PC-9 (cell line): ENCODE data around the gene PTPRO. TPM values are rescaled to one million over a fixed set of nuclear protein-coding genes. Genes with fewer than 3 reads are reported as not detected.

ENCODE experiments used
- BruUV-seq: library from RNA; stranded (reverse); fragments of 400-500 nt; replicated peaks from 2 replicates; lab custom pipeline; 2021; lab: Mats Ljungman, UMichigan
- CTCF ChIA-PET: fragments of 300-600 bp; sonication (Branson Sonifier 250); formaldehyde crosslinking; loops from one replicate; lab custom pipeline; 2022; ENCODE audit warnings: antibody characterized with exemption; lab: Charles Lee
- POLR2A ChIA-PET: fragments of 300-600 bp; sonication (Branson Sonifier 250); formaldehyde crosslinking; loops from one replicate; lab custom pipeline; 2022; ENCODE audit warnings: antibody characterized with exemption; ENCODE audit not compliant: unreplicated experiment; lab: Charles Lee
- DNase-seq, 2 experiments: peaks; one replicate each; pipeline versions ENCODE4 v3.0.0 to v3.0.0-alpha.2; 2015 to 2022; ENCODE audit warnings: mixed read lengths in 1 of 2
- H2AFZ ChIP-seq: fragments of 200-600 bp; sonication (generic); 2 replicates; pipeline ENCODE4 v1.8.1; 2017; ENCODE audit warnings: antibody characterized with exemption
- H3F3A ChIP-seq: fragments of 200-600 bp; sonication (generic); 2 replicates; pipeline ENCODE4 v1.8.1; 2017; ENCODE audit warnings: antibody characterized with exemption, mild to moderate bottlenecking, low read depth; ENCODE audit not compliant: insufficient read depth
- H3K27ac ChIP-seq: fragments of 200-600 bp; sonication (generic); 2 replicates; pipeline ENCODE4 v1.6.1; 2016; ENCODE audit warnings: mixed run types
- H3K27me3 ChIP-seq: fragments of 200-600 bp; sonication (generic); 2 replicates; pipeline ENCODE4 v1.6.1; 2016; ENCODE audit warnings: low read depth, mixed run types; ENCODE audit not compliant: insufficient read depth
- H3K36me3 ChIP-seq: fragments of 200-600 bp; sonication (generic); 2 replicates; pipeline ENCODE4 v1.6.1; 2016; ENCODE audit warnings: low read depth, mixed run types
- H3K4me1 ChIP-seq: fragments of 200-600 bp; sonication (generic); replicated peaks from 2 replicates; pipeline ENCODE4 v1.6.1; 2016; ENCODE audit warnings: mixed run types; ENCODE audit not compliant: insufficient read depth
- H3K4me2 ChIP-seq: fragments of 200-600 bp; sonication (generic); 2 replicates; pipeline ENCODE4 v1.6.1; 2017; ENCODE audit warnings: mixed run types
- H3K4me3 ChIP-seq: fragments of 200-600 bp; sonication (generic); 2 replicates; pipeline ENCODE4 v1.6.1; 2016; ENCODE audit warnings: mixed run types
- H3K79me2 ChIP-seq: fragments of 200-600 bp; sonication (generic); 2 replicates; pipeline ENCODE4 v1.6.1; 2017; ENCODE audit warnings: low read depth, mixed run types
- H3K9me2 ChIP-seq: fragments of 200-600 bp; sonication (generic); 2 replicates; pipeline ENCODE4 v1.8.1; 2017; ENCODE audit warnings: mild to moderate bottlenecking; ENCODE audit not compliant: insufficient read depth
- H3K9me3 ChIP-seq: fragments of 200-600 bp; sonication (generic); 2 replicates; pipeline ENCODE4 v1.8.1; 2016; ENCODE audit warnings: low read depth; ENCODE audit not compliant: insufficient read depth
- H4K20me1 ChIP-seq: fragments of 200-600 bp; sonication (generic); 2 replicates; pipeline ENCODE4 v1.8.1; 2017; ENCODE audit not compliant: insufficient read depth
- EZH2 ChIP-seq: fragments of 200-600 bp; sonication (generic); IDR thresholded peaks from 2 replicates; pipeline ENCODE4 v1.8.0; 2017; ENCODE audit warnings: antibody characterized with exemption, low read depth
- intact Hi-C: fragments of 100-400 bp; cut with micrococcal nuclease; formaldehyde crosslinking; loops from one replicate; pipeline ENCODE4 v1.10.0; 2022; ENCODE audit not compliant: unreplicated experiment
- total RNA-seq: library from RNA; stranded (reverse); gene quantifications from 2 replicates; pipeline ENCODE4 v1.2.3, GENCODE V29; 2021
- TF ChIP-seq, protein P1 (sequence below): fragments of 200-600 bp; sonication (generic); conservative IDR thresholded peaks from 2 replicates; pipeline ENCODE4 v1.6.1; 2017; ENCODE audit warnings: mixed run types, antibody characterized with exemption, mild to moderate bottlenecking, moderate library complexity

PTPRO gene
- total RNA-seq, 1 experiment from 2014 or later: not detected

- Histone ChIP-seq H3K27ac (no peak overlapping the region), H3K4me2 (no peak overlapping the region), H3K9me3 (no peaks in the 10 kb centered on the region), H3K4me1 (peaks cover 21% of the 10 kb centered on the region), H2AFZ (no peak overlapping the region), H3K79me2 (no peaks in the 10 kb centered on the region), H3K36me3 (no peaks in the 10 kb centered on the region), H3K4me3 (no peak overlapping the region), H3F3A (peaks cover 8% of the 10 kb centered on the region), H4K20me1 (no peaks in the 10 kb centered on the region), H3K27me3 (no peaks in the 10 kb centered on the region), H3K9me2 (no peaks in the 10 kb centered on the region)
- intact Hi-C loops: no loop called here
- ChIA-PET CTCF (no interaction called here), POLR2A (no interaction called here)
- DNase-seq: no peak
- no peak for TF ChIP-seq EZH2
- TF ChIP-seq, protein P1, sequence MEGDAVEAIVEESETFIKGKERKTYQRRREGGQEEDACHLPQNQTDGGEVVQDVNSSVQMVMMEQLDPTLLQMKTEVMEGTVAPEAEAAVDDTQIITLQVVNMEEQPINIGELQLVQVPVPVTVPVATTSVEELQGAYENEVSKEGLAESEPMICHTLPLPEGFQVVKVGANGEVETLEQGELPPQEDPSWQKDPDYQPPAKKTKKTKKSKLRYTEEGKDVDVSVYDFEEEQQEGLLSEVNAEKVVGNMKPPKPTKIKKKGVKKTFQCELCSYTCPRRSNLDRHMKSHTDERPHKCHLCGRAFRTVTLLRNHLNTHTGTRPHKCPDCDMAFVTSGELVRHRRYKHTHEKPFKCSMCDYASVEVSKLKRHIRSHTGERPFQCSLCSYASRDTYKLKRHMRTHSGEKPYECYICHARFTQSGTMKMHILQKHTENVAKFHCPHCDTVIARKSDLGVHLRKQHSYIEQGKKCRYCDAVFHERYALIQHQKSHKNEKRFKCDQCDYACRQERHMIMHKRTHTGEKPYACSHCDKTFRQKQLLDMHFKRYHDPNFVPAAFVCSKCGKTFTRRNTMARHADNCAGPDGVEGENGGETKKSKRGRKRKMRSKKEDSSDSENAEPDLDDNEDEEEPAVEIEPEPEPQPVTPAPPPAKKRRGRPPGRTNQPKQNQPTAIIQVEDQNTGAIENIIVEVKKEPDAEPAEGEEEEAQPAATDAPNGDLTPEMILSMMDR: no peak
- BruUV-seq: no TSS peak
Observed at GRCh38 chr12:15596174-15596573, 273.9 kb downstream of the PTPRO start.

GRCh38 chr12:15597125-15597830 lies 275.0 kb downstream of the PTPRO start:
- Histone ChIP-seq H3K9me2 (no peaks in the 10 kb centered on the region), H3F3A (peaks cover 8% of the 10 kb centered on the region), H3K27ac (no peak overlapping the region), H3K27me3 (no peaks in the 10 kb centered on the region), H3K4me1 (peaks cover 26% of the 10 kb centered on the region), H3K36me3 (no peaks in the 10 kb centered on the region), H3K9me3 (no peaks in the 10 kb centered on the region), H3K4me2 (no peak overlapping the region), H3K79me2 (no peaks in the 10 kb centered on the region), H4K20me1 (no peaks in the 10 kb centered on the region), H2AFZ (no peak overlapping the region), H3K4me3 (no peak overlapping the region)
- no peak for DNase-seq
- TF ChIP-seq EZH2: no peak
- TF ChIP-seq, protein P1: no peak
- ChIA-PET CTCF (no interaction called here), POLR2A (no interaction called here)
- BruUV-seq: no TSS peak
- intact Hi-C loops: no loop called here

DNA sequence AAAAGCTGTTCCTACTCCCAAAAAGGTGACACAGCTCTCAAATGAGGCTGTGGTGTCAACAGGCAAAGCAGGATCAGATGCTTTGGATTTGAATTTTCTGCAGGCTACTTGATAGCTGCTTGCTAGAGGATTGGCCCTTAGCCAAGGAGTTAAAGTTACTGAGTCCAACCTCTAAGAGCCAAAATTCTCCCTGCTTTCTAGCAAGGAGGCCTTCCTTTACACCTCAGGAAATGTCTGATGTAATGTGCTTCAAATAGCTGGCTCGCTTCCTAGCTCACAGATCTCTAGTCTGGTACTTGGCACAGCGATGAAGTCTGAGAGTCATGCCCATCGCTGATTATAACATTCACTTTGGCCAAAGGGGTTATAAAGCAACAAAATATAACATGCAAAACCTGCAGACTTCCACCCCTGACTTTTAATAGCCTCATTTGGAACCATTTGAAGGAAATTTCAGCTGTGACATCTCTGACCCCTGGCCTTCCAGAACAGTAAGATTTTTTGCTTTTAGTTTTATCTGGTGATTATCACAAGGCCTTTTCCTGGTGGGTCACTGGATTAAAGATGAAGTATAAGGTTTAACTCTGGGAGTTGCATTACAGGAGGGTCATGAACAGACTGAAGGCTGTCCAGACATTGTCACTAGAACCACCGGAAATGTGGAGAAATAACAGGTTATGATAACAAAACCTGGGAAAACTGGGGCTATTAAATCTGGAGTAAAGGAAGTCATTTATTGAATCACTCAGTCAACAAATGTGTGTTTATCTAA lies 277.1 kb downstream of the PTPRO start:
- ChIA-PET POLR2A (interaction anchor here (0.7 to 0.8 kb wide), 2 partner anchors 154 to 190 kb away, joined by 3 to 5 read pairs; no protein-coding TSS in a partner anchor), CTCF (no interaction called here)
- H3F3A ChIP-seq: peaks cover 8% of the 10 kb centered on the region
- no peaks in the 10 kb centered on the region for H3K9me3 ChIP-seq
- H3K27me3 ChIP-seq: no peaks in the 10 kb centered on the region
- BruUV-seq: no TSS peak
- H3K4me2 ChIP-seq: no peak overlapping the region
- peaks cover 26% of the 10 kb centered on the region for H3K4me1 ChIP-seq
- H3K27ac ChIP-seq: peak overlapping the region; percentile 25; the same call in 1 of the 2 replicates
- H3K36me3 ChIP-seq: no peaks in the 10 kb centered on the region
- H3K9me2 ChIP-seq: no peaks in the 10 kb centered on the region
- no peaks in the 10 kb centered on the region for H3K79me2 ChIP-seq
- H4K20me1 ChIP-seq: no peaks in the 10 kb centered on the region
- TF ChIP-seq EZH2: no peak
- TF ChIP-seq, protein P1: no peak
- H2AFZ ChIP-seq: no peak overlapping the region
- intact Hi-C loops: loop anchor here (2.0 kb wide), 1 partner anchor 201 kb away; no protein-coding TSS in a partner anchor
- H3K4me3 ChIP-seq: no peak overlapping the region
- DNase-seq: no peak
